ENCODE measurements around the gene PHF24. TPM values are rescaled to one million over a fixed set of nuclear protein-coding genes. Genes with fewer than 3 reads are reported as not detected.

Gene PHF24
- total and polyA plus RNA-seq, 10 of the 15 experiments (the other 5 are each of a cell fraction or from before 2014, with no cell fraction given): 0.02 to 0.04 TPM; not detected in 8

DNA sequence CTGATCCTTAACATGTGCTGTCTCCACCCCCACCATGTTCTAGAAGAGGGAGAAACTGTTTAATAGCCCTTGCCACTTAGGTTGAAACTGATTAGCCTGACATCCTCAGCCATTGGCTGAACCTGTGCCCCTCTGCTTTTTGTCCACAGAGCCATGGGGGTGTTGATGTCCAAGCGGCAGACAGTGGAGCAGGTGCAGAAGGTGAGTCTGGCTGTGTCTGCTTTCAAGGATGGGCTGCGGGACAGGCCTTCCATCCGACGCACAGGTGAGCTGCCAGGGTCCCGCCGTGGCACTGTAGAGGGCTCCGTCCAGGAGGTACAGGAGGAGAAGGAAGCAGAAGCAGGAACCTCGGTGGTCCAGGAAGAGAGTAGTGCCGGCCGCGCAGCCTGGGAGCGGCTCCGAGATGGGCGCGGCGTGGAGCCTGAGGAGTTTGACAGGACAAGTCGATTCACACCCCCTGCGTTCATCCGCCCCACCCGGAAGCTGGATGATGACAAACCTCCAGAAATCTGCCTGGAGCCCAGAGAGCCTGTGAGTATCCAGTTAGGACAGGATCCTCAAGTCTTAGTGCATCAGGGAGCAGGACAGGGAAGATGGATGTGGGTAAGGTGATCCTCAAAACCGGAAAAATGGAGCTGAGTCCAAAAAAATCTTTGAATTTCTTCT is 13.2 kb downstream of the PHF24 start:
- Histone ChIP-seq H2AFZ (ENCODE audit: control insufficient read depth, low read depth, low read length) (no peak overlapping the region), H3K27ac (ENCODE audit: control insufficient read depth, insufficient read depth) (no peak overlapping the region), H4K20me1 (ENCODE audit: control insufficient read depth, insufficient read depth) (no peaks in the 10 kb centered on the region), H3K4me1 (ENCODE audit: control insufficient read depth, insufficient read depth, low read length) (no peaks in the 10 kb centered on the region), H3K79me2 (ENCODE audit: control insufficient read depth, insufficient read depth, low read length) (no peaks in the 10 kb centered on the region), H3K9me3 (replicated peaks; ENCODE audit: control insufficient read depth, insufficient read depth, low read length) (no peaks in the 10 kb centered on the region), H3K27me3 (replicated peaks in 1 of 2; ENCODE audit: control insufficient read depth in 2 of 2, insufficient read depth in 2 of 2, low read length in 1 of 2) (peaks cover 2 to 8% of the 10 kb centered on the region in 2 experiments), H3K9ac (ENCODE audit: control insufficient read depth, insufficient read depth, low read length) (no peak overlapping the region), H3K4me3 (no peak overlapping the region), H3K4me2 (ENCODE audit: control insufficient read depth, insufficient read depth) (no peak overlapping the region), H3K36me3 (ENCODE audit: control insufficient read depth in 2 of 2, insufficient read depth in 2 of 2, low read length in 1 of 2) (no peaks in the 10 kb centered on the region)
- WGBS (ENCODE audit: insufficient coverage, insufficient replicate concordance, low lambda C conversion rate, missing lambda C conversion rate): 71% methylated on average over 21 of the region's 21 CpGs
- POLR2A ChIA-PET: no interaction called here
- intact Hi-C loops (cut with micrococcal nuclease; ENCODE audit: unreplicated experiment): no loop called here
- SMC1A ChIA-PET (ENCODE audit: uncharacterized antibody, unreplicated experiment): no interaction called here
- TF ChIP-seq TAF1 (IDR thresholded peaks at IDR 0.05; ENCODE audit: borderline replicate concordance, low read depth, low read length): no peak
- TF ChIP-seq, protein P1, sequence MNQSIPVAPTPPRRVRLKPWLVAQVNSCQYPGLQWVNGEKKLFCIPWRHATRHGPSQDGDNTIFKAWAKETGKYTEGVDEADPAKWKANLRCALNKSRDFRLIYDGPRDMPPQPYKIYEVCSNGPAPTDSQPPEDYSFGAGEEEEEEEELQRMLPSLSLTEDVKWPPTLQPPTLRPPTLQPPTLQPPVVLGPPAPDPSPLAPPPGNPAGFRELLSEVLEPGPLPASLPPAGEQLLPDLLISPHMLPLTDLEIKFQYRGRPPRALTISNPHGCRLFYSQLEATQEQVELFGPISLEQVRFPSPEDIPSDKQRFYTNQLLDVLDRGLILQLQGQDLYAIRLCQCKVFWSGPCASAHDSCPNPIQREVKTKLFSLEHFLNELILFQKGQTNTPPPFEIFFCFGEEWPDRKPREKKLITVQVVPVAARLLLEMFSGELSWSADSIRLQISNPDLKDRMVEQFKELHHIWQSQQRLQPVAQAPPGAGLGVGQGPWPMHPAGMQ (IDR thresholded peaks at IDR 0.05; ENCODE audit: borderline replicate concordance): no peak
- no peak for DNase-seq (ENCODE audit: low read depth, low spot score)
- RAD21 ChIA-PET (ENCODE audit: unreplicated experiment): no interaction called here
- no peak for ATAC-seq
- CTCF ChIA-PET: interaction anchor here (2.1 kb wide), 1 partner anchor 13 kb away, joined by 5 read pairs; no protein-coding TSS in a partner anchor
- no peak for FAIRE-seq
- in situ Hi-C loops (cut with MboI): no loop called here
- BruUV-seq (replicated peaks): no TSS peak

DNA sequence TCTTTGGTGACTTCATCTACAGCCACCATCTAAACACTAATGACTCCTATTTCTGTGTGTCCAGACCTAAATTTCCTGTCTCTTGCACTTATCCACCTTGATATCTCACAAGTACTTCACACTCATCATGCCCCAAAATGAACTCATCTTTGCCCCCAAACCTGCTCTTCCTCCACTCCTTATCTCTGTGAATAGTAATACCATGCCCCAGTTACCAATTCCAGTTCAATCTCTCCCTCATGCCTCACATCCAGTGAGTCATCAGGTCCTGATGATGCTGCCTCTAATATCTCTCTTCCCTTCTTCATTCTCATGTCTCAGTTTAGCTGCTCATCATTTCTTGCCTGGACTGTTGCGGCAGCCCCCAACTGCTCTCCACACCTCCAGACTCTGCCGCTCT is 16.6 kb downstream of the PHF24 start:
- Histone ChIP-seq H3K4me1 (ENCODE audit: control insufficient read depth, insufficient read depth, low read length) (no peaks in the 10 kb centered on the region), H3K4me3 (no peak overlapping the region), H4K20me1 (ENCODE audit: control insufficient read depth, insufficient read depth) (no peaks in the 10 kb centered on the region), H2AFZ (ENCODE audit: control insufficient read depth, low read depth, low read length) (no peak overlapping the region), H3K27me3 (replicated peaks in 1 of 2; ENCODE audit: control insufficient read depth in 2 of 2, insufficient read depth in 2 of 2, low read length in 1 of 2) (peaks cover 2 to 5% of the 10 kb centered on the region in 2 experiments; a peak in 3 of 4 replicates), H3K27ac (ENCODE audit: control insufficient read depth, insufficient read depth) (no peak overlapping the region), H3K9ac (ENCODE audit: control insufficient read depth, insufficient read depth, low read length) (no peak overlapping the region), H3K79me2 (ENCODE audit: control insufficient read depth, insufficient read depth, low read length) (no peaks in the 10 kb centered on the region), H3K4me2 (ENCODE audit: control insufficient read depth, insufficient read depth) (no peak overlapping the region), H3K9me3 (replicated peaks; ENCODE audit: control insufficient read depth, insufficient read depth, low read length) (no peaks in the 10 kb centered on the region), H3K36me3 (ENCODE audit: control insufficient read depth in 2 of 2, insufficient read depth in 2 of 2, low read length in 1 of 2) (no peaks in the 10 kb centered on the region)
- intact Hi-C loops (cut with micrococcal nuclease; ENCODE audit: unreplicated experiment) (no loop called here), in situ Hi-C loops (cut with MboI) (no loop called here)
- no peak for ATAC-seq
- no peak for FAIRE-seq
- CTCF ChIA-PET: no interaction called here
- WGBS (ENCODE audit: insufficient coverage, insufficient replicate concordance, low lambda C conversion rate, missing lambda C conversion rate): 95% methylated on average over 2 of the region's 2 CpGs
- SMC1A ChIA-PET (ENCODE audit: uncharacterized antibody, unreplicated experiment): no interaction called here
- POLR2A ChIA-PET: no interaction called here
- RAD21 ChIA-PET (ENCODE audit: unreplicated experiment): no interaction called here
- no TSS peak for BruUV-seq (replicated peaks)
- no peak for DNase-seq (ENCODE audit: low read depth, low spot score)
- TF ChIP-seq SREBF2 (IDR thresholded peaks at IDR 0.05; ENCODE audit: low read length) (no peak), RELA (IDR thresholded peaks at IDR 0.05; ENCODE audit: borderline replicate concordance, partially characterized antibody) (no peak), SMARCA5 (IDR thresholded peaks at IDR 0.05) (no peak), RB1 (IDR thresholded peaks at IDR 0.05; ENCODE audit: borderline replicate concordance) (no peak), CHD2 (IDR thresholded peaks at IDR 0.05; ENCODE audit: borderline replicate concordance, low read depth, low read length) (no peak), CBX3 (IDR thresholded peaks at IDR 0.05; ENCODE audit: borderline replicate concordance, low read depth) (no peak), JUND (IDR thresholded peaks at IDR 0.05; ENCODE audit: low read depth, low read length) (no peak), SMC3 (IDR thresholded peaks at IDR 0.05; ENCODE audit: borderline replicate concordance, low read length) (no peak), SUPT20H (IDR thresholded peaks at IDR 0.05; ENCODE audit: borderline replicate concordance, control insufficient read depth, low read depth, low read length) (no peak), SMAD1 (IDR thresholded peaks at IDR 0.05; ENCODE audit: low read depth, partially characterized antibody) (no peak), ZNF622 (IDR thresholded peaks at IDR 0.05) (no peak)
- TF ChIP-seq, protein P2, sequence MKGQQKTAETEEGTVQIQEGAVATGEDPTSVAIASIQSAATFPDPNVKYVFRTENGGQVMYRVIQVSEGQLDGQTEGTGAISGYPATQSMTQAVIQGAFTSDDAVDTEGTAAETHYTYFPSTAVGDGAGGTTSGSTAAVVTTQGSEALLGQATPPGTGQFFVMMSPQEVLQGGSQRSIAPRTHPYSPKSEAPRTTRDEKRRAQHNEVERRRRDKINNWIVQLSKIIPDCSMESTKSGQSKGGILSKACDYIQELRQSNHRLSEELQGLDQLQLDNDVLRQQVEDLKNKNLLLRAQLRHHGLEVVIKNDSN (IDR thresholded peaks at IDR 0.05; ENCODE audit: borderline replicate concordance, extremely low read length, insufficient read depth, low read depth, low read length): no peak
